Astrocyte (in vitro differentiated cells and primary cell): ENCODE measurements around the gene CD177.
"Not testable (repeated sequence)": the region's sequence is repeated elsewhere in the genome, so short reads cannot be mapped to it uniquely, and the experiment has no call there.

Experiments
- CTCF ChIP-seq: IDR thresholded peaks from 2 replicates; pipeline ENCODE4 v1.5.1; 2011; ENCODE audit warnings: low read depth, mild to moderate bottlenecking, inconsistent platforms, low read length, moderate library complexity; ENCODE audit not compliant: insufficient read depth
- EZH2 ChIP-seq: IDR thresholded peaks from 2 replicates; pipeline ENCODE4 v1.6.1; 2012; ENCODE audit warnings: mild to moderate bottlenecking, low read length, inconsistent platforms; ENCODE audit not compliant: insufficient read depth

DNA sequence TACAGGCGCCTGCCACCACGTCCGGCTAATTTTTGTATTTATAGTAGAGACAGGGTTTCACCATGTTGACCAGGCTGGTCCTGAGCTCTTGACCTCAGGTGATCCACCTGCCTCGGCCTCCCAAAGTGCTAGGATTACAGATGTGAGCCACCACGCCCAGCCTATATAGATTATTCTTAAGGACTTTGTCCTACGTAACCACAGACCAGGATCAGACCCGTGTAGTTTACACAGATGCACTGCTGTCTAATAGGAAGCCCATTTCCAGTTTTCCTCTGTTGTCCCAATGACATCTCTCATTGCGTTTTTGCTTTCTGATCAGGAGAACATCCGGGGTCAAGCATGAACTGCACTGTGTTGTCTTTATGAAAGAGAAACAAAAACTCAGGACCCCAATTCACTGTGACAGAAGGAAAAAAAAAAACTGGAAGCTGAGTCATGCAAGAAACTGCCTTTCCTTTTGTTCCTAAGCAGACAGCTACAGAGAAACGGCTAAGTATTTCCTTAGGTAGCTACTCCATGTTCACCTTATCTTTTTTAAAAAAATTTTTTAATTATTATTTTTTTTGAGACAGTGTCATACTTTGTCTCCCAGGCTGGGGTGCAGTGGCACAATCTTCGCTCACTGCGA lies 29.2 kb downstream of the CD177 start:
- not testable (repeated sequence) for TF ChIP-seq CTCF, EZH2
